ENCODE data around the gene CMYA5.

The CMYA5 gene

DNA sequence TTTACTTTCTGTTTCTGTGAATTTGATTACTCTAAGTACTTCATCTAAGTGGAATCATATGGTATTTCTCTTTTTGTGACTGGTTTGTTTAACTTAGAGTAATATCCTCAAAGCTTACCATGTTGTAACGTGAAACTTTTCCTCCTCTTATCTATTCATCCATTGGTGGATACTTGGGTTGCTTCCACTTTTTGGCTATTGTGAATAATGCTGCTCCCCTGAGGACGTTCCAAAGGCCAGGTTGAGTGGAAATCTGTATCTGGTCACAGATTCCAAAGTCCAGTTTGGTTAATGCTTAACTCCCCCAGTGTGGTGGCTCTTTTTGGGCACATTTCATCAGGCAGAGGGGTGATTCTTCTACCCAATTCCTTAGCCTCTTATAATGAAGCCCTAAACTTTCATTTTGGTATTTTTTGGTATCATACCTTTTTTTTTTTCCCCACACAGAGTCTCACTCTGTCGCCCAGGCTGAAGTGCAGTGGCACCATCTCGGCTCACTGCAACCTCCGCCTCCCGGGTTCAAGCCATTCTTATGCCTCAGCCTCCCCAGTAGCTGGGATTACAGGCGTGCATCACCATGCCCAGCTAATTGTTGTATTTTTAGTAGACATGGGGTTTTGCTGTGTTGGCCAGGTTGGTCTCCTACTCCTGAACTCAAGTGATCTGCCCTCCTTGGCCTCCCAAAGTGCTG is 65.4 kb downstream of the CMYA5 start:
- no peaks in the 10 kb centered on the region for H3K9me2 ChIP-seq (replicated peaks; ENCODE audit: insufficient read depth, low read length)
- no peak overlapping the region for H2AFZ ChIP-seq (ENCODE audit: low read depth, low read length, severe bottlenecking)
- no peaks in the 10 kb centered on the region for H3K27me3 ChIP-seq (ENCODE audit: low read length)
- H3F3A ChIP-seq (ENCODE audit: insufficient read depth): no peaks in the 10 kb centered on the region
- no peak for TF ChIP-seq EZH2phosphoT487 (conservative IDR thresholded peaks at IDR 0.05; ENCODE audit: low read length)
- TF ChIP-seq, protein P1, sequence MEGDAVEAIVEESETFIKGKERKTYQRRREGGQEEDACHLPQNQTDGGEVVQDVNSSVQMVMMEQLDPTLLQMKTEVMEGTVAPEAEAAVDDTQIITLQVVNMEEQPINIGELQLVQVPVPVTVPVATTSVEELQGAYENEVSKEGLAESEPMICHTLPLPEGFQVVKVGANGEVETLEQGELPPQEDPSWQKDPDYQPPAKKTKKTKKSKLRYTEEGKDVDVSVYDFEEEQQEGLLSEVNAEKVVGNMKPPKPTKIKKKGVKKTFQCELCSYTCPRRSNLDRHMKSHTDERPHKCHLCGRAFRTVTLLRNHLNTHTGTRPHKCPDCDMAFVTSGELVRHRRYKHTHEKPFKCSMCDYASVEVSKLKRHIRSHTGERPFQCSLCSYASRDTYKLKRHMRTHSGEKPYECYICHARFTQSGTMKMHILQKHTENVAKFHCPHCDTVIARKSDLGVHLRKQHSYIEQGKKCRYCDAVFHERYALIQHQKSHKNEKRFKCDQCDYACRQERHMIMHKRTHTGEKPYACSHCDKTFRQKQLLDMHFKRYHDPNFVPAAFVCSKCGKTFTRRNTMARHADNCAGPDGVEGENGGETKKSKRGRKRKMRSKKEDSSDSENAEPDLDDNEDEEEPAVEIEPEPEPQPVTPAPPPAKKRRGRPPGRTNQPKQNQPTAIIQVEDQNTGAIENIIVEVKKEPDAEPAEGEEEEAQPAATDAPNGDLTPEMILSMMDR (IDR thresholded peaks at IDR 0.05; ENCODE audit: insufficient read depth, low read length, poor library complexity, severe bottlenecking): no peak
- H3K9me3 ChIP-seq (ENCODE audit: insufficient read depth, low read length): no peaks in the 10 kb centered on the region
- no peak overlapping the region for H3K27ac ChIP-seq (ENCODE audit: low read depth, low read length)
- H4K20me1 ChIP-seq (ENCODE audit: low read depth, low read length): no peaks in the 10 kb centered on the region
- no peak overlapping the region for H3K9ac ChIP-seq (ENCODE audit: low read length)
- H3K36me3 ChIP-seq (ENCODE audit: low read length): no peaks in the 10 kb centered on the region
- no peak overlapping the region for H3K4me2 ChIP-seq (ENCODE audit: low read depth, low read length, poor library complexity, severe bottlenecking)
- no peak overlapping the region for H3K4me3 ChIP-seq (ENCODE audit: insufficient read depth, low read length, poor library complexity, severe bottlenecking)
- no peaks in the 10 kb centered on the region for H3K79me2 ChIP-seq (ENCODE audit: insufficient read depth, low read length)

DNA sequence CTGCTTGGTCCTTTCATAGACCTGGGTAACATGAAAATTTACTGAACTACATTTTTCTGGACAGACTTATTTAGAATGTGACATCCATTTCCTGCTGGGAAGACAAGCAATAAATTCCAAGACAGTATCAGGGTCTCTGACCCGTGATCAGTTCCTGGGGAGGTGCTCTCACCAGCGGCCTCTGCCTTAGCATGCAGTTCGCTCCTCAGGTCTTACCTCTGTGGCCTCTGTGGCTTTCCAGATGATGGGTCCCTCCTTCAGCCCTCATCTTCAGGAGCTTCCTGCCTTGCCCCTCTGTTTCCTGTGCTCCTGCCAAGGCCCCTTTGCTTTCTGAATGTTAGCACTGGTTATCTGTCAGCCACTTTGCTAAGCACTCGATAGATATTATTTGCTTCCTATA is 66.4 kb downstream of the CMYA5 start:
- H3K36me3 ChIP-seq (ENCODE audit: low read length): no peaks in the 10 kb centered on the region
- H3K9me2 ChIP-seq (replicated peaks; ENCODE audit: insufficient read depth, low read length): no peaks in the 10 kb centered on the region
- no peaks in the 10 kb centered on the region for H3K79me2 ChIP-seq (ENCODE audit: insufficient read depth, low read length)
- no peak overlapping the region for H3K27ac ChIP-seq (ENCODE audit: low read depth, low read length)
- no peaks in the 10 kb centered on the region for H3K9me3 ChIP-seq (ENCODE audit: insufficient read depth, low read length)
- no peaks in the 10 kb centered on the region for H4K20me1 ChIP-seq (ENCODE audit: low read depth, low read length)
- H3F3A ChIP-seq (ENCODE audit: insufficient read depth): no peaks in the 10 kb centered on the region
- no peak overlapping the region for H3K4me3 ChIP-seq (ENCODE audit: insufficient read depth, low read length, poor library complexity, severe bottlenecking)
- TF ChIP-seq, protein P1 (IDR thresholded peaks at IDR 0.05; ENCODE audit: insufficient read depth, low read length, poor library complexity, severe bottlenecking): no peak
- no peak for TF ChIP-seq EZH2phosphoT487 (conservative IDR thresholded peaks at IDR 0.05; ENCODE audit: low read length)
- no peak overlapping the region for H3K4me2 ChIP-seq (ENCODE audit: low read depth, low read length, poor library complexity, severe bottlenecking)
- H2AFZ ChIP-seq (ENCODE audit: low read depth, low read length, severe bottlenecking): no peak overlapping the region
- H3K9ac ChIP-seq (ENCODE audit: low read length): no peak overlapping the region
- H3K27me3 ChIP-seq (ENCODE audit: low read length): no peaks in the 10 kb centered on the region

DNA sequence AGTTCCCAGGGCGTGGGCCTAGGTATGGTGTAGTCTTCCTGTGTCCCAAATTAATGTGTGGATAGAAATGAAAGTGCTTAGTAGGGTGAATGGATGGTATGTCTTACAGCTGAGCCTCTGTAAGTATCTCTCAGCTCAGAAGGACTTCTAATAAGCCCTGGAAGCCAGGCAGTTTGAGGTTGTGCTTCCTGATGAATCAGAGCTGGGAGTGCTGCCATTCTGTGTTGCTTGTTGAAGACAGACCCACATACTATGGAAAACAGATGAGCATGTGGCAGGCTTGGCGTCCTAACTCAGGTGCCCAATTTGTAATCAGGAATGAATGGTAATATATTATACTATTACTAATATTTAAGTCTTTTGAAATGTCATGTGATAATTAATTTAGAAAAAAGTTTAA is 69.8 kb downstream of the CMYA5 start:
- Histone ChIP-seq H3K79me2 (ENCODE audit: insufficient read depth, low read length) (no peaks in the 10 kb centered on the region), H3K9me3 (ENCODE audit: insufficient read depth, low read length) (no peaks in the 10 kb centered on the region), H3K27me3 (ENCODE audit: low read length) (no peaks in the 10 kb centered on the region), H3K4me2 (ENCODE audit: low read depth, low read length, poor library complexity, severe bottlenecking) (no peak overlapping the region), H3F3A (ENCODE audit: insufficient read depth) (no peaks in the 10 kb centered on the region), H4K20me1 (ENCODE audit: low read depth, low read length) (no peaks in the 10 kb centered on the region), H3K27ac (ENCODE audit: low read depth, low read length) (no peak overlapping the region), H3K9ac (ENCODE audit: low read length) (no peak overlapping the region), H2AFZ (ENCODE audit: low read depth, low read length, severe bottlenecking) (no peak overlapping the region), H3K9me2 (replicated peaks; ENCODE audit: insufficient read depth, low read length) (no peaks in the 10 kb centered on the region), H3K36me3 (ENCODE audit: low read length) (no peaks in the 10 kb centered on the region), H3K4me3 (ENCODE audit: insufficient read depth, low read length, poor library complexity, severe bottlenecking) (no peak overlapping the region)
- no peak for TF ChIP-seq EZH2phosphoT487 (conservative IDR thresholded peaks at IDR 0.05; ENCODE audit: low read length)
- TF ChIP-seq, protein P1 (IDR thresholded peaks at IDR 0.05; ENCODE audit: insufficient read depth, low read length, poor library complexity, severe bottlenecking): no peak

All from SU-DHL-6 (cell line).